HG03039 (cell line): ENCODE results near the gene SH3PXD2B.

Experiments used
- ATAC-seq: cut with Tn5 transposase; IDR thresholded peaks from one replicate; pipeline ENCODE4 v1.9.1; 2021; ENCODE audit warnings: mild to moderate bottlenecking, moderate library complexity; ENCODE audit not compliant: unreplicated experiment

The SH3PXD2B gene

GRCh38 chr5:172453986-172454357 is 353 bp downstream of the SH3PXD2B start:
- ATAC-seq: no peak

GRCh38 chr5:172453206-172453985 is 929 bp downstream of the SH3PXD2B start:
- ATAC-seq: no peak

DNA sequence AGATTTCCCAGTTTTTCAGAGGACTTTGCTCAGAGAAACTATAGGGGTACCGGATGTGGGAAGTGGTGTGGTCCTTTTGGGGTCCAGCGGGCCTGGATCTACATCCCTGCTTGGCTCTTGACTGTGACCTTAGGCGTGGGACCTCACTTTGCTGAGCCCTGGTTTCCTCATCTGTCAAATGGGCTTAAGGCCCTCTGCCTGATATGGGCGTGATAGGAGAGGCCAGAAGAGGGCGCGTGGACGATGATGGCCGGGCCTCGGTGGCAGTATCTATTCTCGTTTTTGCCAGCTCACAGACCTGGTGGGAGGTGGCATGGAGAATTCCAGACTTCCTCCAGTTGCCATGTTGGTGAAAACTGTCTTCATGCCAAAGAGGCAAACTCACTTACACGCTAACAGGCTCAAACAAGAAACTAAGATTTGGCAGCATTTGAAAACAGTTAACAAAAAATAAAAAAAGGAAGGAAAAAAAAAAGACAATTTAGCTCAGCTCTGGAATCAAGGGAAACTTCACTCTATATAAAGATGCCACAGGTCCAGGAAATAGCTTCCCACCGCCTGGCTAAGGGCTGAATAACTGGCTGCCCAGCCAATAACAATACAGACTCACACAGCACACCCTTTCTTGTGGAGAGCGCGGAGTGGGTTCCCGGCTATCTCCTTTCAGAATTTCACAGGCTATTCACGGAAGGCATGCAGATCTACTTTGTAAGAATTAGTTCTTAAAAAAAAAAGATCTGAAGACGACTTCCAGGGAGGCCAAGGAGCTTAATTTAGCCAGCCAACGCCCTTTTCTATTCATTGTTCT is 1.7 kb downstream of the SH3PXD2B start:
- ATAC-seq: no peak

DNA sequence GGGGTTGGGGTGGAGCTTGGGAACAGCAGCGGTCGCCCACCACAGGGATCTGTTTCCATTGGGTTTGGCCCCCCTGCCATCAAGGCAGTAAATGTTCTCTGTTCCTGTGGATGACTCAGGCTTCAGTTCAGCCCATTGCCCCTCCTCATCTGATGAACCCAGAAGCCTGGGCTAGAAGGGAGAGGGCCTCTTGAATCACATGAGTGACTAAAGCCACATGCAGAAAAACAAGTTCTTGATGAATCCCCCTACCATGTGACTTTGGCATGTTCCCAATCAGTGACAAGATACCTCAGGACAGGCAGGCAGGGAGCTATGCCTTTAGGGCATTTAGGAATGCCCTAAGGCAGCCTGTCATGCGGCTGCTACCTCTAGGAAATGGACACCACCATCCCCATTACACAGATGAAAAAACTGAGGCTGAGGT is 2.5 kb downstream of the SH3PXD2B start:
- ATAC-seq: no peak

GRCh38 chr5:172450861-172451695 is 3.2 kb downstream of the SH3PXD2B start:
- no peak for ATAC-seq

DNA sequence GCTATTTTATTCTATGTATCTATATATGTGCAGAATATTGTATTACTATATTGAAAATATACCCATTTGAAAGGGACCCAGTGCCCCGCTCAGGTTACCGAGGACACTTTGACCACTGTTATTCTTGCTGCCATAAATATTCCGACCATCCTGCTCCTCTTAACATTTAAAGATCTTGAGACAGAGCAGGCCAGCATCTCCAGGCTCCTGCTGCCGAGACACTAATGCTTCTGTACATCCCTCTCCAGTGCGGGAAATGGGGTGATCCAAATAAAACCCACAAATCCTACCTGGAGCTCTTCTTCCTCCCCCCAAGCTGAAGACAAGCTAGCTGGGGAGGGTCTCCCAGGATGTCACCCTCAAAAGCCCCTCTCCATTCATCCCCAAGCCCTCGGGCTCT is 3.9 kb downstream of the SH3PXD2B start:
- no peak for ATAC-seq

DNA sequence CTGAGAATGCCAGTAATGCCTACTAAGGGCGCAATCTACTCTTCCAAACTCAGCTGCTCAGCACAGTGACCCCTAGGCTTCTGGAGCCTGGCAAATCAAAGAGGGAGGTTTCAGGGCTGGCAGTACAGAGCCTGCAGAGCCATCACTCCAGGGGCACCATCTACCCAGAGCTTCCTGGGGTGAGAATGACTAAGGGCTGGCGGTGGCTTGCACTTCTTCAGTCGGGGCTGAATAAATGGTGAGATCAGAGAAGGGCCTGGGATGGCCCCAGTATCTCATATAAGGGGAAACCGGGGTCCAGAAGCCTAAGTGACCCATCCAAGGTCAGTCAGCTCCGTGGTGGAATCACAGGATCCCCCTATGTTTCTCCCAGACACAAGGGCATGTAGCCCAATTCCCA is 5.3 kb downstream of the SH3PXD2B start:
- ATAC-seq: no peak

DNA sequence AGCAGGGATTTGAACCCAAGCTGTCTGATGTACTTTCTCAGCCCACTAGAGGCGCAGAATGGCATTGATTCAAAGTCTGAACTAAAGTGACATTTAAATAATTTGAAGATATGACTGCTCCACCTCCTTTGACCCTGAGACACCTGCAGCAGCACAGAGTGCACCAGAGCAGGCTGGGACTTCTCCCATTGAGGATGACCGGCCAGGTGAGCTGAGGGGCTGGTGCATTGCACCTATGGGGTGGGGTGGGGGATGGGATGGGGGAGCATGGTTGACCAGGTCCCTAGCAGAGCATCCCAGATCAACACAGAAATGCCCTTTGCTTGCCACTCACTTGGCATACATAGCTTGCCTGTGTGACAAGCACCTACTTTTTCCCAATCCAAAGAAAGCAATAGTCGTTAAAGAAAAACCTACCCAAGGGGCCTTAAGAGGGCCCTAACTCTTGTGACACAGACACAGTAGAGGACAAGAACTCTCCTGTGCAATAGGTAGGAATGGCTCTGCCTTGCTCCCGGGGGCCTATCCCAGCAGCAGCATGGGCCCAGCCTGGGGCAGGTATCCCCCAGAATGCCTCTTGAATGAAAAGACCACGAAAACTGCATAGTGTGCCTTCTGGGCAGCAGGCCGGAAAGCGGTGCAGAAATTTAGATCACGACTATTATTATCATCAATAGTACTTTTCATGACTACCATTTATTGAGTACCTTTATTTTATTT is 6.5 kb downstream of the SH3PXD2B start:
- no peak for ATAC-seq

GRCh38 chr5:172446336-172447051 is 7.8 kb downstream of the SH3PXD2B start:
- no peak for ATAC-seq

GRCh38 chr5:172445866-172446265 is 8.5 kb downstream of the SH3PXD2B start:
- no peak for ATAC-seq

DNA sequence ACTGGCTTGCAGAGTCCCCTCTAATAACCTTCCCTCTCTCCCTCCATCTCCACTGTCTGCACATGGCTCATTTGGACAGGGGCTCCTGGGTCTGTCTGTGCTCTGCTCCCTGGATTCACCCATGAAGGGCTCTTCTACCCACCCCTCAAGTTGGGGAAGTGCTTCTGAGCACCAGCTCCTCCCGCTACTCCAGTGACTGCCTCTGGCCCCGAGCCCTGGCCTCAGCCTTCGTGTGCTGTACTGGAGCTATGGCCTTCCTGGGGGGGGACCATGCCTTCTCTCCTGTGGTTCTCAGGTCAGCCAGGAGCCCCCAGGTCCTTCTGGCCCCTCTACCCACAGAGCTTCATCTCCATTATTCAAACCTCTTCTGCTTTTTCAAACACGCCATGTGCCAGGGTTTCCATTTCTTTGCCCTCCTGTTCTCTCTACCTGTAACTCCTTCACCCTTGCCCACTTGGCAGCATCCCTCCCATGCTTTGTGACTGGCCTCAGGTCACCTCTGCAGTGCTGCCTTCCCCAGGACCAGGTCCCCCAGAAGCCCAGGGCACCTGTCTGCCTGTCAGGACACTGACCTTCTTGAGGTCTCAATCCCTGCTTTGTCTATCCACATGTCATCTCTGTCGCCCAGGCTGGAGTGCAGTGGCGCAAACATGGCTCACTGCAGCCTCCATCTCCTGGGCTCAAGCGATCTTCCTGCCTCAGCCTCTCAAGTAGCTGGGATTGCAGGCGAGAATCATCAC is 9.5 kb downstream of the SH3PXD2B start:
- no peak for ATAC-seq

DNA sequence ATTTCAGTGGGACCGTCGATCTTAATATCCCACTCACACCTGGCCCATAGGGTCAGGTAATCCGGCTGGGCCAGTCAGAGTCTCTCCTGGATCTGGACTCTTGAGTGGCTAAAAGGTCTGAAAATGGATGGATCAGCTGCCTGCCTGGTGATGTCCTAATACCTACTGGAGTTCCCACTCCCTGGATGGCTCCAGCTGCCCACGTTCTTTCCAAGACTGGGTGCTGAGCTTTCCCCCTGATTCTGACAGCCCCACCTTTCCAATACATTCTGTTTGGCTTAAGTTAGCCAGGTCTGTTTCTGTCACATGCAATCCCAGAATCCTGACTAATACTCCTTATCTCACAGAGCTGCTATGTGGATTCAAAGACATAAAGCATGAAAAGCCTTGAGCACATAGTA is 10.2 kb downstream of the SH3PXD2B start:
- ATAC-seq: no peak

DNA sequence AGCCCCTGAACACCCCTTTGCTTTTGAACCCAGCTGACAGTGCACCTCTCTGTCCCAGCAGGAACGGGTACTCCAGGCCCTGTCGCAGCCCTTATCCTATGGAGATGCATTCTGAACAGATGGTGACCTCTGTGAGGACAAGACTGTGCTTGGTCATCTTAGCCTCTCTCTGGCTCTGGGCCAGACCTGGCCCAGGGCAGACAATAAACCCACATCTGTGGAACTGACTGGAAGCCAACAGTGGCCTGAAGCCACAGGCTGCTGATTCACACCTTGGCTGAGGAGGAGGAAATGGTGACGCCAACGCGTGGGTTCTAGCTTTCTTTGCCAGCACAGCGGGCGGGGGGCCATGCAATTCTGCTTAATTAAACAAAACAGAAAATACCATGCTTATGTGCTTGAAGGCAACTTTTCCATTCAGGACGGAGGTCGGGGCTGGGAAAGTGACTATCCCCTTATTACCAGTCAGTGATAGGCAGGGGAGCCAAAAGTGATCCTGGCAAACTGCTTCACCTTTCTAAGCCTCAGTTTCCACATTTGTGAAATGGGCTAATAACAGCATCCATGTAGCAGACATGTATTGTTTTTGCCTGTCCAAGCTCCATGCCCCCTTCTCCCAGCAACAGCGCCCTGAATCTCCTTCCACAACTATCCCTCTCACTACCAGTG is 10.8 kb downstream of the SH3PXD2B start:
- ATAC-seq: no peak

DNA sequence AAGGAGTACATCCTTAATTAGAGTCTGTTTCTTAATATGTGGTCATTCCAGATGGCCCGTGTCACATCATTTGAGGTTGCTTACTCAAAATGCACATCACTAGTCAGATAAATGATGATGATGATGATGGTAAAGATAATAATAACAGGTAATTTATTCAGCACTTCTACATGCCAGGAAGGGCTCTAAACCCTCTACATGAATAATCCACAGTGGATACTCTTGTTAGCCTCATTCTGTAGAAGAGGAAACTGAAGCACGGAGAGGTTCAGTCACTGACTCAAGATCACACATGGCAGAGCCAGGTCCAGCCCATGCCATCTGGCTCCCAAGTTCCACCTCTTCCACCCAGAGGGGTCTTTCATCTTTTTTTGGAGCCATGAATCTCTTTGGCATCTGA is 11.7 kb downstream of the SH3PXD2B start:
- no peak for ATAC-seq

DNA sequence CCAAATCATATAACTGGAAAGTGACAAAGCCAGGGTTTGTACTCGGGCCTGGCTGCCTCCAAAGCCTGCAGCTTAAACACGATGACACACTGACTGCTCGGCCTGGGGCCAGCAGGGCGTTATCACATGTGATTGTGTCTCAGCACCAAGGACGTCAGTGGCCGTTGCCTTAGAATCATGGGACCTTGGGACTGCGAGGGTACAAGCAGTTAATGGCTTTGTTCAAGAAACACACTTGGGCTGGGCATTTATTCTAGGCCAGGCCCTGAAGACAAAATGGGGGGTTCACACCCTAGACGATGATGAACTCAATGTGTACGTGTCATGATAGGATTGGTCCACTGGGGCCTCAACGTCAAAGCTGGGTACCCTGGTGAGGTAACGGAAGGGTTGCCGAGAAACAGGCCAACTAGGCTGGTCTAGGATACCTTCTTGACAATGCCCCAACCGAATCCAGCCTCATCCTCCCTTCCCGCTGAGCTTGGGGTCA is 13.0 kb downstream of the SH3PXD2B start:
- ATAC-seq: no peak

DNA sequence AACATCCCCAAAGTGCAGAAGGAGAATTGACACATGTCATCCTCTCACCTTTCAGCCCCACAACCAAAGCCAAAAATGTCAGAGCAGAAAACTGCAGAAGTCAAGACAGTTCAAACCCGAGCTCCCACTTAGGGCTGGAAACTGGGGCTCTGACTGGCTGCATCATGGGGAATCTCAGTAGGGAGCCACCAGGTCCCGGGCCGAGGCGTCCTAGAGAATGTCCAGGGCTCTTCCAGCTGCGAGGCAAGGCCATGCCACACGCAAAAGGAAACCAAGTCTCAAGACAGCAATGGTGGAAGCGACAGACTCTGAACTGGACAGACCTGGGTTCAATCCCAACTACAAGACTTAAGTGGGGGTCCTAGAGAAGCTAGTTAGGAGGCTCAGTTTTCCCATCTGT is 13.8 kb downstream of the SH3PXD2B start:
- no peak for ATAC-seq

DNA sequence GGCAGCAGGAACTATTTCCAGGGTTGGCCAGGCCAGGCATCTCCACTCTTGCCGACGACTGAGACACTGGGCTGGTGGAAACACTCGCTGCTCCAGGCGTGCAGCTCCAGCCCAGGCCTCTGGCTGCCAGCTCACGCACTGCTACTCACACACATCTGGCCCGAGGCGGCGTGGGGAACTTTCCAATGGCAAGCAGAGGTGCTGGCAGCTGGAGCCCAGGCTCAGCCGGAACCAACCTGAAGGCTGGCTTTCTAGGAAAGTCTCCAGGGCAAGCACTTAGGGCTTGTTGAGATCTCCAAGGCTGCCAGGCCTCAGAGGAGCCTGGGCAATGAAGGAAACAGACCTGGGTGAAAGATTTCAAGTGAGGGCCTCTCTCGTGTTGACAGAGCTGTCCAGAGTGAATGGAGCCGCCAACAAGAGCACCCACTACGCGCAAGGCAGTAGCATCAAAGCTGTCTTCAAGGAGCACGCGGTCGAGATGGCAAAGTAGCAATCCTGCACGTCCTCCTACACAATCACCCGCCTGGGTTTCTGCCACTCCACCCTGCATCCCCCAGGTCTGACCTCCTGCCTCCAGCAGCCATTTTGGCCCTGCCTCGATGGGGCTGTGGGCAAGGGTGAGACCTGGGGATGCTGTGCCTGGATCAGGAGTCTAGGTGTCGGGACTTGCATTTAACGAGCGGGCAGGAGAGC is 14.4 kb downstream of the SH3PXD2B start:
- ATAC-seq: no peak

- no peak for ATAC-seq
Measured at GRCh38 chr5:172438319-172438668, 16.0 kb downstream of the SH3PXD2B start.
